Stimulated activated CD4-positive, alpha-beta T cell treated with anti-CD3 and anti-CD28 coated beads, Interleukin-1b, Interleukin-23, amount 100 ng/mL, for 1 hour (primary cell): ENCODE measurements around the gene CACNA1C.

ENCODE experiments used
- DNase-seq, 2 donors: peaks; one replicate each; pipeline ENCODE4 v3.0.0-alpha.2; 2020; ENCODE audit warnings: low read depth in 2 of 2

The CACNA1C gene

DNA sequence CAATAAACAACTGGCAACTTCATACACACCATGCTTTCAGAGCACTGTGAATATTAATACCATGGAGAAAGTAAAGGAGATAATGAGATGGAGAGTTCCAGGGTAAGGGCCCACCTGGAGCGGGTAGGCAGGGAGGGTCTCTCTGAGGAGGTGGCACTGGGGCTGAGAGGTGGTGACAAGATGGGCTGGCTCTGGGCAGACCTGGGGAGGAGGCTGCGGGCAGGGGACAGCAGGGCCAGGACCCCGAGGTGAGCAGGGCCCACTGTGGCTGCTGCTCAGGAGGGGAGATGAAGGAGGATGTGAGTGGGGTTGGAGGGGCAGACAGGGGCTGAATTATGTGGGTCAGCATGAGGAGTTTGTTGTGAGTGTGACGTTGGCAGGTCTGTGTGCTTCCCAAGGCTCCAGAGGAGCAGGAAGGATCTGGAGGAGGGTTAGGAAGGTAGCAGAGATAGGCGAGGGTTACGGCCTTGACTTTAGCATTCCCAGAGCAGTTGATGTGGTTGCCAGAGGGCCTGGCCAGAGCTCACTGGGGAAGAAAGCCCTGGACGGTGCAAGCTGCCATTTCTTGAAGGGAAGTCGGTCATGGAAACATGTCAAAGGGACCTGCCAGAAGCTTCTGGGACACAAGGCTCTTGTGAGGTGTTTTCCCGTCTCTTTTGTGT is 88.2 kb downstream of the CACNA1C start:
- DNase-seq: no peak

DNA sequence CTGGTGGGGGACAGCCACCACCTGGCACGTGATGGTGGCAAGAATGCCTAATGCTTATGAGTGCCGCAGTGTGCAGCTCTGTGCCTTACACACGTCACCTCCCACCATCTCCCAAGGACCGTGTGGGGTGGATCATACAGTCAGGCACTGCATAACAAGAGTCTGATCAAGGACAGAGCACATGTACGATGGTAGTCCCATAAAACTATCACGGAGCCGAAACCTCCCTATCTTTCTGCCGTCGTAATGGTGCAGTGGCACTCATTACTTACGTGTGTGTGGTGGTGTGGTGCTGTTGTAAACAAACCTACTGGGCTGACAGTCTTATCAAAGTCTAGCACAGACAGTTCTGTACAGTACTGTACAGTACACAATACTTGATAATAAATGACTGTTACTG is 89.3 kb downstream of the CACNA1C start:
- no peak for DNase-seq

GRCh38 chr12:2144951-2145350 is 92.2 kb downstream of the CACNA1C start:
- no peak for DNase-seq

DNA sequence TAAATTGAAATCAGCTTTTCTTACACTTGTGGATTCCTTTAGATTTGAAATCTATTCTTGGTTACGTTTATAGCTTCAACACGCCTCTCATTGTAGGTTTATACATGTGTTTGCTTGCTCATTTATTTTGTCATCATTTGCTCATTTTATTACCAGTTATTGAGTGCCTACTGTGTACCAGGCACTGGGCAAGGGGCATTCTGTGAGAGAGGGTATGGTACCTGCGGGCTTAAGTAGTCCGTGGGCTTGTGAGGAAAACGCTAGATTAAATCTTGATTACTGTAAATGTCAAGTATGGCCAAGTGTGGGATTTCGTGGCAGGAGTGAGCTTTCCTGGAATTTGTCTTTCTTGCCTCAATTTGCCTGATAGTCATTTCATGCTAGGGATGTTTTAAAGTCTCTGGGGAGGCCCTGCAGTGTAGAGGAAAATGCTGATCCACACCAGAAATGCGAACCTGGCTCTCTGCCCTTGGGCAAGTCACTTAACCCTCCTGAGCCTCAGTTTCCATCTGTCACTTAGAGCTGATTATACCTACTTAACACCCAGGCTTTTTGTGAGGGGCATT is 92.7 kb downstream of the CACNA1C start:
- no peak for DNase-seq

GRCh38 chr12:2147335-2147734 is 94.5 kb downstream of the CACNA1C start:
- DNase-seq: no peak

GRCh38 chr12:2149091-2149490 is 96.3 kb downstream of the CACNA1C start:
- no peak for DNase-seq

DNA sequence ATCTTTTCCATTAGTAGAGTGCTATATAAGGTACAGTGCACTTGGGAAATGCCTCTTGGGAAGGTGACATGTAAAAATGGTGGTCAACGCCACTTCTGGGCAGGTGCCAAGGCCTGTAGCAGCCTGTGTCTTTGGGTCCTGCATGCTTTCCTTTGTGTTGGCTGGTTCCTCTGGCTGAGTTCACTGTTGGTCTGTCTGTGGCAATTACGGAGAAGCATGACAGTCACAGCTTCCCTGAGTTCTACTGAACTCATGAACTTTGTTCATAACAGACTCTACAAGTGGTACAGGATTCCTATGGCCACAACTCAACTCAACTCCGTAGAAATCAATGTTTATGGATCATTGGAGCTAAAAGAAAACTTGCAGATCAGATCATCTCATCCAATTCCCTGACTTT is 98.0 kb downstream of the CACNA1C start:
- no peak for DNase-seq

DNA sequence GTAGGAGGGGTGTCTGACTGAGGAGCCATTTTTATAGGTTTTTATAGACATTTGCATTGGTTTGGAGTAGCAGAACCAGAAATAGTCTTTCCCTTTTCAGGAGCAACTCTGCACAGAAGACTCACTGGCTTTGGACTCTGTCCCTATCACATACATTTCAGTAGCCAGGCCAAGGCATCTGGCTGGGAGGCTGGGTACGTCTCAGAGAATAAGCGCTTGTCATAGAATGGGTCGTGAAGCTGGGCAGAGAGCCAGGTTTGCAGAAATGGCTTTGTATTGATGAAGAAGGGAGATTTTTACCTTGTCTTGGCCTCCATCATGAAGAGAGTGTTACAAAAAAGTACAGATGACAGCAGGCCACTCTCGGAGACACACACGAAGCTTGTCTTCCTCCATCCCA is 98.6 kb downstream of the CACNA1C start:
- DNase-seq: no peak

GRCh38 chr12:2152134-2152533 is 99.3 kb downstream of the CACNA1C start:
- no peak for DNase-seq

DNA sequence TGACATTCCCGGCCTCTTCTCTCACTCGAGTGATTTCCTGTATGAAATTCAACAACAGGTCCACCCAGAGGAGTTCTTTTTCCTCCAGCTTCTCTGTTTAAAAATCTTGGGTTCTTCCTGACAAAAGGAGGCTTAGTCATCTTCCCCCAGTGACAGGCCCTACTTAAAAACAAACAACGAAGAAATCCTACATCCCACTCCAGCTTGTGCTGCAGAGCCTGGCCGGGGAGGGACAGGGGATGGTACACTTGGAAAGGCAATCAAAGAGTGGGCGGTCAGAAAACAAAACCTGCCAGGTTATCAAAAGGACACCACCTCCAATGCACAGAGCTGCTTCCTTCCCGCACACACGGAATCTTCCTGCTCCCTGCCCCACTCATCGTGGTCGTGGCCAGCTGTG is 101.3 kb downstream of the CACNA1C start:
- DNase-seq: no peak

- no peak for DNase-seq
These were observed 101.7 kb downstream of the CACNA1C start for GRCh38 chr12:2154521-2154920.

- DNase-seq: no peak
These were observed 103.5 kb downstream of the CACNA1C start for GRCh38 chr12:2156333-2156732.

DNA sequence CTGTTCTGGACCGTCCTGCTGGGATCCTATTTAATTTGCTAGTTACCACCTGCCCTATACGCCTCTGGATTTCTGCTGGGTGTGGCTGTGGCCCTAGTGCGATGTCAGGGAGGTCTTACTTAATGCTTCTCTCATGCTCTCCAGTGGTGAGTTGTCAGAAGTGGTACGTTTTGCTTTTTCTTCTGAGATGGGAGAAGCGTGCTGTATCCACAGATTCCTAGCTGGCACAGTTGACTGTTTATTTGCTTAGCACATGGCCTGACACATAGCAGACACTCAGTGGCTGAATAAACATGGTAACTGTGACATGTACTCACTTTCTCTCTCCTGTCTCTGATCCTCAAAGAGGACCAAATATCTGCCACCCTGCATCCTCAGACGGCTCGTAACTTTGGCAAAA is 107.3 kb downstream of the CACNA1C start:
- DNase-seq: no peak

DNA sequence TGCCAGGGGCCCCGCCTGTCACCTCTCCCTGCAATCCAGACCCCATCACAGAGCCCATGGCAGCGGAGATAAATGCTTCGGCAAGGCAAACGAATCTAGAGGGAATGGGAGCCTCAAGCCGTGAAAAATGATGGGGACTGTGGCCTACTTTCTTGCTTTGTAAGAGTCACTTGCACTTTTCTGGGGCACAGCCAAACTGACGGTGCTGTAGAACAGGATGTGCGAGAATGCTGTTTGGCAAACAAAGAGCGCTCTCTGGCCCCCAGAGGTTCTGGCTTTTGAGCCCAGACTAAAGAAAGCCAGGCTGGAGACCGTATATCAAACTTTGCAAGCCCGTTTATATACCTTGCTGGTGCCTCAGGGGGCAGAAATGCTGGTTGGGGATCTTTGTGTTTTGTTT is 108.7 kb downstream of the CACNA1C start:
- no peak for DNase-seq

DNA sequence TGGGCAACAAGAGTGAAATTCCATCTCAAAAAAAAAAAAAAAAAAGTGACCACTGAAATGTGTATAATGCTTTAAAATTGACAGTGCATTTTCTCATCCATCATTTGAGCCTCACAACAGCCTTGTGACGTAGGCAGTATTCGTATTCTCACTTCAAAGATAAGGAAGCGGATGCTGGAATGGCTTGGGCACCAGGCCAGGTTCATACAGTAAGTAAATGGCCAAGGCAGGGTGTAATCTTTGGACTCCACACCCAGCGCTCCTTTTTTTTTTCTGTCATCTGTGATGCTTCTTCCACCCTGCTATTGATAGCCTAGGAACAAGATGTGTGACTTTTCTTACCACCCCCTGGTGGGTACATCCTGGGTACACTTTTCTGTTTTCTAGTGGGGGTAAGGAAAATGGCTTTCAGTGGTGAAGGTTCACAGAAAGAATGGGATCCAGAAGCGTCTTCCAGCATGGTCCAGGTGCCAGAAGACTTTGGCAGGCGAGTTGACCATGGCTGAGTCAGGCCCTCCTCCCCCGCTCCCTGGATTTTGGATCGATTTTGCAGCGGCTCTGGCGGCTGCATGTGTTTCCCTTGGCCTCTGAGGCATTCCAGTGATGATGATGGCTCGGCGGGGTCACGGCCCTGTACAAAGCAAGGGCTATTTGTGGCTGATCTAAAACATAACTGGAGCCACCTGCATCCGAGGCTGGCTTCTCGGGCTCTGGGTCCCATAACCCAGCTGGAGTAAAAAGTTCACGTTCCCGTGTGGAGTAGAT is 110.6 kb downstream of the CACNA1C start:
- no peak for DNase-seq

DNA sequence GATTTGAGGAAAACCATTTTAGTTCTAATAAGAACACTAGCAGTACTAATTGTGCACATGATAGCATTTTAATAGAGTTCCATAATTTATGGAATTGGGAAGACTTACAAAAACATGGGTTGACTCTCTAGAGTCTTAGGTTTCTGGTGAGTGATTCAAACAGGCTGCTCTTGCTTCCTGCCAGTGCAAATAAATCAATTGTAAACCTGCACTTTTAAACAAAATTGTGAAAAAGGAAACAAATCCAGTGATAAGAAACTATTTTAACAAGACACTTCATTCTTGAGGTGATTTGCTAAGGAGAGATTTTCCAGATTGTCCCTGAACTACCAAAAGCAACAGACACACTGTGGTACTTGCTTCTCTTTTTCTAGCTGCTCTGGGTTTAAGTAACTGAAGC is 112.2 kb downstream of the CACNA1C start:
- no peak for DNase-seq

DNA sequence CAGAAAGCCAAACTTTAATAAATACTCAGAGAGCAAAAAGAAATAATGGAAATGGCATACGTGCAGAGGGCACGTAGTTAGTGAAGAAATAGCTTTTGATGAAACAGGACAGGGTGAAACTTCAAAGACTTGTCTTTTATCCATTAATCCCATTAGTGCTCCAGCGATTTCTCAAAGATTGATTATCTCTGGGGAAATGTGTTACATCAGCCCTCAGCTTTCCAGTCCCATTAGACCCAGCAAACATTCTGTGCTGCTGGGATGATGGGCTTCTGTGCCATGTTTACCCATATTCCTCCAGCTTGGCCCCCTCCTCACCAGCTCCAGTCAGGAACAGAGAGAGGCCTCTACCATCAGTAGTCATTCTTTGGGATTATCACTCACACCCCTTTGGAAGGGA is 113.1 kb downstream of the CACNA1C start:
- DNase-seq: no peak

- DNase-seq: no peak
These were observed 113.9 kb downstream of the CACNA1C start for GRCh38 chr12:2166696-2167095.

GRCh38 chr12:2167231-2167630 is 114.4 kb downstream of the CACNA1C start:
- no peak for DNase-seq

DNA sequence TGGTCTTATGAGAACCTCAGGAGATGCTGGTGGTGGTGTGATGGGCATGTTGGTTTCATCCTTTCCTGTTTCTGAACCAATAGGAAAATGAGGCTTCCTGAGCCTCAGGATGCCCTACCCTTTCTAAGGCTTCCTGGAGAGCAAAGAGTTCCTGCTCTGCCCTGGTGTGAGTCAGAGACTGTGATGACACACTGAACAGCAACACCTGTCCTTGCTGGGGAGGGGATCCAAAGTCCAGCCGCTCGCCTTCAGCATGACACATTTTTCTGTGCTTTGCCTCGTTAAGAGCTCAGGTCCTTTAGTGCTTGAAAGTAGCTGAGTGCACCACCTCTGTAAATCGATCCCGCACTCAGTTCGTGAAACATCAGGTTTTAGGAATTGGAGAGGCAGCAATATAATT is 116.0 kb downstream of the CACNA1C start:
- no peak for DNase-seq

DNA sequence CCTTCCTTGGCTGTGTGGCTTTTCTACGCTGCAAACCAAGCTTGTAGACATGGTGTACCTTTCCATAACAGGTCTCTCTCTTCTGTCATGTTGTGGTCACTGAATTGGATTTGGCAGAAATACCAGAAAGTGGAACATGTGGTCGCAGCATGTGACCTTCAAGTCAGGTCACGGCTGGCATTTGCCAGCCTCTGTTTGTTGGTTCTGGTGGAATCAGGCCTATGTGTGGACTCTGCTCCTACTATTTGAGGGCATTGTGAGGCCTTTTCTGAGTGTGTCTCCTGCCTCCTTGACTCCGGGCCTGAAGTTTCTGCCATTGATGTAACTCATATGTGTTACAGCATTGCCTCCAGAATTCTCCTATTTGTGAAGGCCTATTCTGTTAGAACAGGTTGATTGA is 116.7 kb downstream of the CACNA1C start:
- no peak for DNase-seq

DNA sequence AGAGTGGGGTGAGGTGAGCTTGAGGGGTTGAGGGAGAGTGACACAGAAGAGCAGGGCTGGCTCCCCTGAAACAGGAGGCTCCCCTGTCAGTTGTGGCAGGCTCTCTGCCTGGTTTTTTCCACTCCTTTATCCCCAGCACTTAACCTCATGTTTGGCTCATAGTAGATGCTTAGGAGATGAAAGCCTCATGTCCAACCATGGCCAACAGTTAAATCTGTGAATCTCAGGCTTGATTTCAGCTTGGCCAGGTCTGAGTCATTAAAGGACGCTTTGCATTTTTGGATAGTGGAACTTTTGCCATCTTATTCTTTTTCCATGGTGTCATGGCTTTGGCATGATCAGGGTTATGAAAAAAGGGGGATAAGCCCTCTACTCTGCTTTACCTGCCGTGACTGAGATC is 117.2 kb downstream of the CACNA1C start:
- DNase-seq: no peak

GRCh38 chr12:2170376-2170775 is 117.6 kb downstream of the CACNA1C start:
- no peak for DNase-seq
